HepG2 (cell line): ENCODE measurements around the gene VSIG10L. TPM values are rescaled to one million over a fixed set of nuclear protein-coding genes. Genes with fewer than 3 reads are reported as not detected.
A peak's percentile ranks its signal among the peaks of the same experiment; 100 is the strongest.

Source experiments
- NONO ChIP-seq, 2 experiments: fragments of 450-650 bp in 1 of 2; sonication (generic) in 1 of 2; formaldehyde crosslinking in 1 of 2; IDR thresholded peaks in 1 of 2; conservative IDR thresholded peaks in 1 of 2; 2 replicates each; pipeline versions ENCODE4 v1.6.1 to v1.8.0; 2017 to 2022; ENCODE audit warnings: mild to moderate bottlenecking in 1 of 2, missing genetic modification reagents in 1 of 2, moderate library complexity in 1 of 2
- NR2F6 ChIP-seq, 2 experiments: IDR thresholded peaks; 2 replicates each; pipeline ENCODE4 v1.6.1; 2016; ENCODE audit warnings: antibody characterized with exemption in 1 of 2, mild to moderate bottlenecking in 1 of 2
- RARA ChIP-seq: IDR thresholded peaks from 2 replicates; pipeline ENCODE4 v1.6.1; 2016; ENCODE audit warnings: missing genetic modification reagents, missing compliant biosample characterization
- SETDB1 ChIP-seq: sonication (generic); formaldehyde crosslinking; IDR thresholded peaks from 2 replicates; pipeline ENCODE4 v1.5.1; 2020; ENCODE audit warnings: missing genetic modification reagents, mild to moderate bottlenecking, borderline replicate concordance
- SRSF1 ChIP-seq: fragments of 200-400 bp; formaldehyde crosslinking; optimal IDR thresholded peaks from 2 replicates; pipeline ENCODE3; 2017; ENCODE audit warnings: mild to moderate bottlenecking, low read depth, low read length, moderate library complexity
- TRIM24 ChIP-seq: sonication (generic); formaldehyde crosslinking; IDR thresholded peaks from 2 replicates; pipeline ENCODE4 v1.8.0; 2022; ENCODE audit warnings: mild to moderate bottlenecking, missing genetic modification reagents
- ZBTB37 ChIP-seq: sonication (generic); formaldehyde crosslinking; IDR thresholded peaks from 2 replicates; pipeline ENCODE4 v1.4.0; 2020; ENCODE audit warnings: mild to moderate bottlenecking, missing genetic modification reagents
- ZNF205 ChIP-seq: IDR thresholded peaks from 2 replicates; pipeline ENCODE4 v1.6.1; 2018; ENCODE audit warnings: missing biosample characterization, missing genetic modification reagents
- ZNF263 ChIP-seq: sonication (generic); formaldehyde crosslinking; IDR thresholded peaks from 2 replicates; pipeline ENCODE4 v1.4.0; 2020; ENCODE audit warnings: missing genetic modification reagents
- ZNF766 ChIP-seq: sonication (generic); formaldehyde crosslinking; IDR thresholded peaks from 2 replicates; pipeline ENCODE4 v1.5.0; 2020; ENCODE audit warnings: missing genetic modification reagents, borderline replicate concordance
- polyA plus RNA-seq, 8 experiments: library from polyadenylated mRNA; depleted of rRNA in 3 of 8; stranded (reverse) in 7 of 8; unstranded in 1 of 8; fragments of >200 nt; fragmentation: Illumina TruSeq in 4 of 8; extraction: Trizol in 4 of 8; gene quantifications; 2 replicates each; pipeline versions ENCODE4 v1.2.1 to v1.2.3, GENCODE V29; 2011 to 2016; ENCODE audit warnings: low read depth in 4 of 8, missing spikeins in 1 of 8, mixed read lengths in 1 of 8; ENCODE audit not compliant: insufficient read depth in 1 of 8
- total RNA-seq, 5 experiments: library from RNA; depleted of rRNA; stranded (reverse); fragments of >200 nt; fragmentation: Illumina TruSeq; extraction: Trizol; gene quantifications; 2 replicates each; pipeline ENCODE4 v1.2.3, GENCODE V29; 2016; ENCODE audit warnings: low read depth in 1 of 5
- TF ChIP-seq, protein P1 (sequence below): sonication (generic); formaldehyde crosslinking; conservative IDR thresholded peaks from 2 replicates; pipeline ENCODE4 v1.4.0; 2020; ENCODE audit warnings: missing genetic modification reagents
- TF ChIP-seq, protein P2 (sequence below): IDR thresholded peaks from 2 replicates; pipeline ENCODE4 v1.6.1; 2016; ENCODE audit warnings: low read depth
- TF ChIP-seq, protein P3 (sequence below): sonication (generic); formaldehyde crosslinking; IDR thresholded peaks from 2 replicates; pipeline ENCODE4 v1.4.0; 2020; ENCODE audit warnings: missing genetic modification reagents, mild to moderate bottlenecking, borderline replicate concordance

The VSIG10L gene
- total and polyA plus RNA-seq, 2 of the 13 experiments (the other 11 are each of a cell fraction or from before 2014, with no cell fraction given) = 2.7 to 8.5 TPM

DNA sequence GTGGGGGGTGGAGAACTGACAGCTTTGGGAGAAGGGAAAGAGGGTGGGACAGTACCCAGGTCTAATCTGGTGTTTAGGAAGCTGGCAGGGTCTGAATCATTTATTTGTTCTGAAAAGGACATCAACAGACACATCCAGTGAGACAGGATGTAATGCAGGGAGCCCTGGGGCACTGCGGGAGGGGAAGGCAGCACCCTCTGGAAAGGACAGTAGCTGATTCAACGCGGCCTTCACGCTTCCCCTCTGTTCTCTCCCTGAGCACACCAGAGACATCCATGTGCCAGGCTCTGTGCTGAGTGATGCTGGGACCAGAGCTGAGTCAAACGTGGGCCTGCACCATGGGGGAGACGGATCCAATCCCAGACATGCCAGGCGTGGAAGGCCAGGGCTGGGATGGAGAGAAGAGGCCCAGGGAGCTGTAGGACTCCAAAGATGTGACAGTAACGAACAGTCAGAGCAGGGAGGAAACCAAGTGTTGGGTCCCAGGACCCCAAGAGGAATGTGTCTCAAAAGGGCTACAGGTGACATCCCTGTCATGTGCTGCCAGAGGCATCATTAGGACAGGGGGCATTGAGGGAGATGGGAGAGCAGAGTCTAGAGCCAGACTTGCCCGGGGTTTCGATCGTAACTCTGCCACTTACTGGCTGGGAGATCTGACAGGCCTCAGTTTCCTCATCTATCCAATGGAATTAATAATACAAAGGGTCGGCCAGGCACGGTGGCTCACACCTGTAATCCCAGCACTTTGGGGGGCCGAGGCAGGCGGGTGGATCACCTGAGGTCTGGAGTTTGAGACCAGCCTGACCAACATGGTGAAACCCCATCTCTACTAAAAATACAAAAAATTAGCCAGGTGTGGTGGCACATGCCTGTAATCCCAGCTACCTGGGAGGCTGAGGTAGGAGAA is 22.5 kb upstream of the VSIG10L start (continued):
- TF ChIP-seq SRSF1 (peak; percentile 1), SETDB1 (CRISPR knock-in tag) (no peak), ZNF263 (CRISPR knock-in tag) (0 out of 2 replicates have a peak, but pooled peaks have one; percentile 10), RARA (CRISPR knock-in tag) (peak; percentile 46; the same call in 1 of the 2 replicates), ZNF205 (CRISPR knock-in tag) (no peak), NR2F6 (IDR thresholded peaks at IDR 0.05) (no peak), NR2F6 (CRISPR knock-in tag; IDR thresholded peaks at IDR 0.05) (peak; percentile 18; the same call in 1 of the 2 replicates), ZNF766 (CRISPR knock-in tag) (no peak), NONO (IDR thresholded peaks at IDR 0.05) (no peak), NONO (CRISPR knock-in tag; conservative IDR thresholded peaks at IDR 0.05) (0 out of 2 replicates have a peak, but pooled peaks have one; percentile 10), TRIM24 (no peak), ZBTB37 (no peak)
- TF ChIP-seq, protein P1, sequence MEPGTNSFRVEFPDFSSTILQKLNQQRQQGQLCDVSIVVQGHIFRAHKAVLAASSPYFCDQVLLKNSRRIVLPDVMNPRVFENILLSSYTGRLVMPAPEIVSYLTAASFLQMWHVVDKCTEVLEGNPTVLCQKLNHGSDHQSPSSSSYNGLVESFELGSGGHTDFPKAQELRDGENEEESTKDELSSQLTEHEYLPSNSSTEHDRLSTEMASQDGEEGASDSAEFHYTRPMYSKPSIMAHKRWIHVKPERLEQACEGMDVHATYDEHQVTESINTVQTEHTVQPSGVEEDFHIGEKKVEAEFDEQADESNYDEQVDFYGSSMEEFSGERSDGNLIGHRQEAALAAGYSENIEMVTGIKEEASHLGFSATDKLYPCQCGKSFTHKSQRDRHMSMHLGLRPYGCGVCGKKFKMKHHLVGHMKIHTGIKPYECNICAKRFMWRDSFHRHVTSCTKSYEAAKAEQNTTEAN (CRISPR knock-in tag) = no peak
- TF ChIP-seq, protein P2, sequence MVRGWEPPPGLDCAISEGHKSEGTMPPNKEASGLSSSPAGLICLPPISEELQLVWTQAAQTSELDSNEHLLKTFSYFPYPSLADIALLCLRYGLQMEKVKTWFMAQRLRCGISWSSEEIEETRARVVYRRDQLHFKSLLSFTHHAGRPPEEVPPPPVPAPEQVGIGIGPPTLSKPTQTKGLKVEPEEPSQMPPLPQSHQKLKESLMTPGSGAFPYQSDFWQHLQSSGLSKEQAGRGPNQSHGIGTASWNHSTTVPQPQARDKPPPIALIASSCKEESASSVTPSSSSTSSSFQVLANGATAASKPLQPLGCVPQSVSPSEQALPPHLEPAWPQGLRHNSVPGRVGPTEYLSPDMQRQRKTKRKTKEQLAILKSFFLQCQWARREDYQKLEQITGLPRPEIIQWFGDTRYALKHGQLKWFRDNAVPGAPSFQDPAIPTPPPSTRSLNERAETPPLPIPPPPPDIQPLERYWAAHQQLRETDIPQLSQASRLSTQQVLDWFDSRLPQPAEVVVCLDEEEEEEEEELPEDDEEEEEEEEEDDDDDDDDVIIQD (CRISPR knock-in tag) = peak; percentile 60; the same call in 1 of the 2 replicates
- TF ChIP-seq, protein P3, sequence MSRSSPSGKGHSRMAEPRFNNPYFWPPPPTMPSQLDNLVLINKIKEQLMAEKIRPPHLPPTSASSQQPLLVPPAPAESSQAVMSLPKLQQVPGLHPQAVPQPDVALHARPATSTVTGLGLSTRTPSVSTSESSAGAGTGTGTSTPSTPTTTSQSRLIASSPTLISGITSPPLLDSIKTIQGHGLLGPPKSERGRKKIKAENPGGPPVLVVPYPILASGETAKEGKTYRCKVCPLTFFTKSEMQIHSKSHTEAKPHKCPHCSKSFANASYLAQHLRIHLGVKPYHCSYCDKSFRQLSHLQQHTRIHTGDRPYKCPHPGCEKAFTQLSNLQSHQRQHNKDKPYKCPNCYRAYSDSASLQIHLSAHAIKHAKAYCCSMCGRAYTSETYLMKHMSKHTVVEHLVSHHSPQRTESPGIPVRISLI (CRISPR knock-in tag) = 0 out of 2 replicates have a peak, but pooled peaks have one; percentile 8
